GM12874 (cell line): ENCODE results near the gene ZNF831.

Experiments
- CTCF ChIP-seq: IDR thresholded peaks from 2 replicates; pipeline ENCODE4 v1.5.1; 2011; ENCODE audit warnings: low read depth, mild to moderate bottlenecking, control low read depth, low read length, moderate library complexity; ENCODE audit not compliant: insufficient read depth

The ZNF831 gene

GRCh38 chr20:59268870-59269269, 105.2 kb downstream of the ZNF831 start:
- no peak for TF ChIP-seq CTCF

- no peak for TF ChIP-seq CTCF
Measured at GRCh38 chr20:59269411-59270025, 105.9 kb downstream of the ZNF831 start.

GRCh38 chr20:59270380-59270779, 106.8 kb downstream of the ZNF831 start:
- no peak for TF ChIP-seq CTCF

- TF ChIP-seq CTCF = no peak
Measured at GRCh38 chr20:59273739-59274357, 110.2 kb downstream of the ZNF831 start.

GRCh38 chr20:59276938-59277337, 113.3 kb downstream of the ZNF831 start:
- TF ChIP-seq CTCF = no peak

GRCh38 chr20:59284470-59284869, 120.8 kb downstream of the ZNF831 start:
- no peak for TF ChIP-seq CTCF

- no peak for TF ChIP-seq CTCF
Measured at GRCh38 chr20:59289994-59290393, 126.4 kb downstream of the ZNF831 start.
